ENCODE measurements around the gene TOGARAM2.
"Not testable (repeated sequence)": the region's sequence is repeated elsewhere in the genome, so short reads cannot be mapped to it uniquely, and the experiment has no call there.

TOGARAM2 gene

DNA sequence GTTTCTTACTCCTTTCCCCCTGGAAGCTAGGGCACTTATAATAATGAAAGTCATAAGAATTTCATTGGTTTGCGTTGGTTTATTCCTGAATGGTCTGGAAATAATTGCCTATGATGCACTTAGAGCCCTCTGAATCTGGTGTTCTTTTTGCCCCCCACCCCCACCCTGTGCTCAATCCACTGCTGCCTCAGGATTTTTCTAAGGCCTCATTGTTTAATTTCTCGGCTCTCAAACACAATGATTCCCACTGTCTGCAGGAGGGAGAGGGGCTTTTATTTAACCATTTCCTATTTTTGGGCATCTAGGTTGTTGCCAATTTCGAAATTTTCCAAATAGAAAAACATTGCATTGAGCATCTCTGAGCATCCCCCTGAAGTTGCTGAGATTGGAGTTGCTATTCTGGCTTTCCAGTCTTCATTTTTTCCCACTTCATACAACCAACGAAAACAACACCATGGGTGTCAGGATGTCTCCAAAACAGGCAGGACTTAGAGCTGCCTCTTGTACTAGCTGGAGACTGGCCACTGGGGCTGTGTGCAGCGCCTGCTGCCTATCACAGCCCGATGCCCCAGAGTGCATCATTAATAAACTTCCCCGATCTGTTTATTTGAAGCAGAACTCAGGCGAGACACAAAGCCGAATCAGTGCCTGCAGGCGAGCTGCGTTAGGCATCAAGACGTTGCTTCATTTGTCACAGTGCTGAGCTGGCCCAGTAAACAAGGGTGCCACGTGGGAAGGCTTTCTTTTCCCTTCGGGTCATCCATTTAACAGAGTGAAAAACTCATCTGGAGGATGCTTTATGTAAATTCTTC is 95.0 kb downstream of the TOGARAM2 start:
- TF ChIP-seq, protein P1, sequence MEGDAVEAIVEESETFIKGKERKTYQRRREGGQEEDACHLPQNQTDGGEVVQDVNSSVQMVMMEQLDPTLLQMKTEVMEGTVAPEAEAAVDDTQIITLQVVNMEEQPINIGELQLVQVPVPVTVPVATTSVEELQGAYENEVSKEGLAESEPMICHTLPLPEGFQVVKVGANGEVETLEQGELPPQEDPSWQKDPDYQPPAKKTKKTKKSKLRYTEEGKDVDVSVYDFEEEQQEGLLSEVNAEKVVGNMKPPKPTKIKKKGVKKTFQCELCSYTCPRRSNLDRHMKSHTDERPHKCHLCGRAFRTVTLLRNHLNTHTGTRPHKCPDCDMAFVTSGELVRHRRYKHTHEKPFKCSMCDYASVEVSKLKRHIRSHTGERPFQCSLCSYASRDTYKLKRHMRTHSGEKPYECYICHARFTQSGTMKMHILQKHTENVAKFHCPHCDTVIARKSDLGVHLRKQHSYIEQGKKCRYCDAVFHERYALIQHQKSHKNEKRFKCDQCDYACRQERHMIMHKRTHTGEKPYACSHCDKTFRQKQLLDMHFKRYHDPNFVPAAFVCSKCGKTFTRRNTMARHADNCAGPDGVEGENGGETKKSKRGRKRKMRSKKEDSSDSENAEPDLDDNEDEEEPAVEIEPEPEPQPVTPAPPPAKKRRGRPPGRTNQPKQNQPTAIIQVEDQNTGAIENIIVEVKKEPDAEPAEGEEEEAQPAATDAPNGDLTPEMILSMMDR (IDR thresholded peaks at IDR 0.05; ENCODE audit: borderline replicate concordance, control extremely low read depth, extremely low read depth, insufficient read depth, missing control alignments), result no peak
- DNase-seq (ENCODE audit: low spot score), result no peak
- in situ Hi-C loops (cut with MboI; ENCODE audit: low sequenced_read_pairs, unreplicated experiment), result no loop called here

DNA sequence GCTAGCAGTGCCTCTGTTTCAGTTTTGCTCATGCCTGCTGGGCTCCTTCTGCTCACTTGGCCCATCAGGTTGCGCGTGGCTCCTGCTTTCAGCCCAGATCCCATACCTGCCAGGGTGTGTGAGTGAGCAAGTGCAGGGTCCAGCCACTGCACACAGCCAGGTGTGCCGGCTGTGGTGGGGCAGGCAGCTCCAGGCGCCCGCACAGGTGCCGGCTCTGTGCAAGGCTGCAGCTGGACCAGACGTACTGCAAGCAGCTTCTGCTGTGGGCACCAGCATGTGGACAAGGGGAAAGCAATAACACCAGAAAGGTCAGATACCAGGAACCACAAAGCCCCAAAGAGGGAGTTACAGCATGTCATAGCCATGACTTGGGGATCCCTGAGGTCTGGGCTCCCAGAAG is 98.8 kb downstream of the TOGARAM2 start:
- no peak for DNase-seq (ENCODE audit: low spot score)
- TF ChIP-seq, protein P1 (IDR thresholded peaks at IDR 0.05; ENCODE audit: borderline replicate concordance, control extremely low read depth, extremely low read depth, insufficient read depth, missing control alignments), result no peak
- in situ Hi-C loops (cut with MboI; ENCODE audit: low sequenced_read_pairs, unreplicated experiment), result no loop called here

GRCh38 chr2:29080886-29081743 is 100.0 kb downstream of the TOGARAM2 start:
- TF ChIP-seq, protein P1 (IDR thresholded peaks at IDR 0.05; ENCODE audit: borderline replicate concordance, control extremely low read depth, extremely low read depth, insufficient read depth, missing control alignments), result no peak
- in situ Hi-C loops (cut with MboI; ENCODE audit: low sequenced_read_pairs, unreplicated experiment), result no loop called here
- no peak for DNase-seq (ENCODE audit: low spot score)

DNA sequence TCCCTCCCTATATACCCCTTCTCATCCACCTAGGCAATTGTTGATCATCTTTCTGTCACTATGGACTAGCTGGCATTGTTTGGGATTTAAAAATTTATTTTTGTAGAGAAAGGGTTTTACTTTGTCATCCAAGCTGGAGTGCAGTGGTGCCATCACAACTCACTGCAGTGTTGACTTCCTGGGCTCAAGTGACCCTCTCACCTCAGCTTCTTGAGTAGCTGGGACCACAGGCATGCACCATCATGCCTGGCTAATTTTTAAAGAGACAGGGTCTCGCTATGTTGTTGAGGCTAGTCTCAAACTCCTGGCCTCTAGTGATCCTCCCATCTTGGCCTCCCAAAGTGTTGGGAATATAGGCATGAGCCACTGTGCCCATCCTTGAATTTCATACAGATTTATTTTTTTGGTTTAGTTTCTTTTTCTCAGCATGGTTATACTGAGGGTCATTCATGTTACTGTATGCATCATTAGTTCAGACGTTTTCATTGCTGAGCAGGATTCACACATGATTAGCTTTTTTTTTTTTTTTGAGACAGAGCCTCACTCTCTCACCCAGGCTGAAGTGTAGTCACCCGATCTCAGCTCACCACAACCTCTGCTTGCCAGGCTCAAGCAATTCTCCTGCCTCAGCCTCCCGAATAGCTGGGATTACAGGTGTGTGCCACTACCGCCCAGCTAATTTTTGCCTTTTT is 101.9 kb downstream of the TOGARAM2 start:
- DNase-seq (ENCODE audit: low spot score), result no peak
- TF ChIP-seq, protein P1 (IDR thresholded peaks at IDR 0.05; ENCODE audit: borderline replicate concordance, control extremely low read depth, extremely low read depth, insufficient read depth, missing control alignments), result no peak
- in situ Hi-C loops (cut with MboI; ENCODE audit: low sequenced_read_pairs, unreplicated experiment), result no loop called here

DNA sequence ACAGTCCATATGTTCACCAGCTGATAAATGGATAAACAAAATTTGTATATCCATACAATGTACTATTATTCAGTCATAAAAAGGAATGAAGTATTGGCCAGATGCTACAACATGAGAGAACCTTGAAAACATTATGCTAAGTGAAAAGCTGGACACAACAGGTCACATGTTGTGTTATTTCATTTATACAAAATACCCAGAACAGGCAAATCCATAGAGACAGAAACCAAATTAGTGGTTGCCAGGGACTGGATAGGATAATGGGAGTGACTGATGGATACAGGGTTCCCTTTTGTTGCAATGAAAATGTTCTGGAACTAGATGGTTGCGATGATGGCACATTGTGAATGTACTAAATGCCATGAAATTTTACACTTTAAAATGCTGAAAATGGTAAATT is 103.5 kb downstream of the TOGARAM2 start:
- in situ Hi-C loops (cut with MboI; ENCODE audit: low sequenced_read_pairs, unreplicated experiment), result no loop called here
- TF ChIP-seq, protein P1 (IDR thresholded peaks at IDR 0.05; ENCODE audit: borderline replicate concordance, control extremely low read depth, extremely low read depth, insufficient read depth, missing control alignments), result no peak
- no peak for DNase-seq (ENCODE audit: low spot score)

DNA sequence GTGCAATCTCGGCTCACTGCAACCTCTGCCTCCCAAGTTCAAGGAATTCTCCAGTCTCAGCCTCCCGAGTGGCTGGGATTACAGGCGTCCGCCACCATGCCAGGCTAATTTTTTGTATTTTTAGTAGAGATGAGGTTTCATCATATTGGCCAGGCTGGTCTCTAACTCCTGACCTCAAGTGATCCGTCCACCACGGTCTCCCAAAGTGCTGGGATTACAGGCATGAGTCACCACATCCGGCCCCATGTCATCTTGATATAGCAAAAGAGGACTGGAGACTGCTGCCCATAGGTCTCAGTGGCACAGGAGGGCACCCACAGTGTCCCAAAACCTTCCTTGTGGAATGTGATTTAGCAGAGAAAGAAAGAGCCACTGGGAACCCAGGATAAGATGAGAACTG is 109.2 kb downstream of the TOGARAM2 start:
- DNase-seq (ENCODE audit: low spot score); in situ Hi-C loops (cut with MboI; ENCODE audit: low sequenced_read_pairs, unreplicated experiment): not testable (repeated sequence)

All from GM13976 (cell line).